MCF 10A (cell line): ENCODE results near the gene PAGR1. TPM values are rescaled to one million over a fixed set of nuclear protein-coding genes. Genes with fewer than 3 reads are reported as not detected.
"Not testable (repeated sequence)": the region's sequence is repeated elsewhere in the genome, so short reads cannot be mapped to it uniquely, and the experiment has no call there.

Experiments
- BruUV-seq: library from RNA; stranded (reverse); fragments of 400-500 nt; replicated peaks from 2 replicates; lab custom pipeline; 2021; lab: Mats Ljungman, UMichigan
- CTCF ChIA-PET: fragments of 300-600 bp; sonication (Branson Sonifier 250); formaldehyde crosslinking; extraction: SDS; loops from one replicate; lab custom pipeline; 2021; ENCODE audit warnings: antibody characterized with exemption, inconsistent platforms; lab: Yijun Ruan, JAX
- POLR2A ChIA-PET: fragments of 300-600, 350-650 bp; sonication (Branson Sonifier 250); formaldehyde crosslinking; extraction: SDS; loops from one replicate; lab custom pipeline; 2020; ENCODE audit warnings: antibody characterized with exemption, inconsistent platforms; lab: Yijun Ruan, JAX
- DNase-seq: peaks from one replicate; pipeline ENCODE4 v3.0.0-alpha.2; 2018; ENCODE audit not compliant: unreplicated experiment
- H3K27ac Mint-ChIP-seq: one replicate; pipeline ENCODE4 v1.8.0; 2022; ENCODE audit warnings: mild to moderate bottlenecking, low read depth, mixed read lengths; ENCODE audit not compliant: unreplicated experiment
- H3K27me3 Mint-ChIP-seq: one replicate; pipeline ENCODE4 v1.8.0; 2022; ENCODE audit warnings: mixed read lengths; ENCODE audit not compliant: insufficient read depth, unreplicated experiment
- H3K36me3 Mint-ChIP-seq: one replicate; pipeline ENCODE4 v1.8.0; 2022; ENCODE audit warnings: mild to moderate bottlenecking, moderate library complexity, mixed read lengths; ENCODE audit not compliant: insufficient read depth, unreplicated experiment
- H3K4me1 Mint-ChIP-seq: one replicate; pipeline ENCODE4 v1.8.0; 2022; ENCODE audit warnings: mixed read lengths; ENCODE audit not compliant: insufficient read depth, unreplicated experiment
- H3K4me3 Mint-ChIP-seq: one replicate; pipeline ENCODE4 v1.8.0; 2022; ENCODE audit warnings: mild to moderate bottlenecking, moderate library complexity, mixed read lengths; ENCODE audit not compliant: unreplicated experiment
- H3K9me3 Mint-ChIP-seq: one replicate; pipeline ENCODE4 v1.8.0; 2022; ENCODE audit warnings: mixed read lengths; ENCODE audit not compliant: unreplicated experiment
- CTCF ChIP-seq: fragments of 200-600 bp; IDR thresholded peaks from one replicate; pipeline ENCODE4 v1.8.0; 2022; ENCODE audit warnings: antibody characterized with exemption, mild to moderate bottlenecking; ENCODE audit not compliant: unreplicated experiment
- intact Hi-C: fragments of 100-400 bp; cut with micrococcal nuclease; formaldehyde crosslinking; loops from 2 replicates; pipeline ENCODE4 v1.14.1; 2022
- total RNA-seq: library from RNA; stranded (reverse); gene quantifications from 2 replicates; pipeline ENCODE4 v1.2.3, GENCODE V29; 2022

Gene PAGR1
- total RNA-seq, 1 experiment from 2014 or later = 25.0 TPM

GRCh38 chr16:29784157-29784556, 31.8 kb upstream of the PAGR1 start:
- H3K27me3 Mint-ChIP-seq = no peaks in the 10 kb centered on the region
- ChIA-PET CTCF (interaction anchor here (0.7 kb wide), 1 partner anchor 10 kb away, joined by 3 read pairs; no protein-coding TSS in a partner anchor), POLR2A (no interaction called here)
- H3K9me3 Mint-ChIP-seq = no peaks in the 10 kb centered on the region
- DNase-seq = no peak
- no peak overlapping the region for H3K4me3 Mint-ChIP-seq
- H3K27ac Mint-ChIP-seq = no peak overlapping the region
- no peak for TF ChIP-seq CTCF
- no peaks in the 10 kb centered on the region for H3K36me3 Mint-ChIP-seq
- BruUV-seq = no TSS peak
- intact Hi-C loops = no loop called here
- H3K4me1 Mint-ChIP-seq = peaks cover 4% of the 10 kb centered on the region

- DNase-seq = no peak
- POLR2A ChIA-PET = no interaction called here
- CTCF ChIA-PET = no interaction called here
- intact Hi-C loops = no loop called here
- Mint-ChIP-seq H3K4me3 (no peak overlapping the region), H3K9me3 (no peaks in the 10 kb centered on the region), H3K27ac (no peak overlapping the region), H3K27me3 (no peaks in the 10 kb centered on the region), H3K36me3 (no peaks in the 10 kb centered on the region), H3K4me1 (no peaks in the 10 kb centered on the region)
- no TSS peak for BruUV-seq
- TF ChIP-seq CTCF = no peak
Observed at GRCh38 chr16:29784901-29785500, 31.0 kb upstream of the PAGR1 start.

- H3K4me3 Mint-ChIP-seq, intact Hi-C loops, BruUV-seq, H3K9me3 Mint-ChIP-seq, H3K27me3 Mint-ChIP-seq, DNase-seq, CTCF ChIA-PET, H3K27ac Mint-ChIP-seq, H3K36me3 Mint-ChIP-seq: not testable (repeated sequence)
- POLR2A ChIA-PET = interaction anchor here (0.7 to 5.6 kb wide), 2 partner anchors 15 to 146 kb away, joined by 3 to 94 read pairs; no protein-coding TSS in a partner anchor
- peaks cover 14% of the 10 kb centered on the region for H3K4me1 Mint-ChIP-seq
Observed at GRCh38 chr16:29787155-29787554, 28.8 kb upstream of the PAGR1 start.

- Mint-ChIP-seq H3K36me3 (no peaks in the 10 kb centered on the region), H3K27ac (peak overlapping the region; percentile 89), H3K9me3 (no peaks in the 10 kb centered on the region), H3K27me3 (no peaks in the 10 kb centered on the region), H3K4me1 (peaks cover 28% of the 10 kb centered on the region), H3K4me3 (peak overlapping the region; percentile 84)
- TSS peak; percentile 53 for BruUV-seq
- no peak for DNase-seq
- ChIA-PET CTCF (interaction anchor here (0.5 to 2.0 kb wide), 21 partner anchors 9 to 265 kb away, joined by 3 to 7 read pairs (median 3); partner anchors contain the start of genes KCTD13, MAZ, PAGR1 and TLCD3B), POLR2A (interaction anchor here (0.6 to 5.6 kb wide), 19 partner anchors 12 to 581 kb away, joined by 3 to 94 read pairs (median 5); partner anchors contain the start of genes ALDOA, INO80E, KCTD13 and MVP)
- intact Hi-C loops = loop anchor here (1.0 to 2.0 kb wide), 3 partner anchors 16 to 89 kb away; partner anchors contain the start of gene PAGR1
- no peak for TF ChIP-seq CTCF
Observed at GRCh38 chr16:29789775-29790182, 26.2 kb upstream of the PAGR1 start.
